ENCODE results near the gene ARFIP1. TPM values are rescaled to one million over a fixed set of nuclear protein-coding genes. Genes with fewer than 3 reads are reported as not detected.

Gene ARFIP1
- total and polyA plus RNA-seq, 2 of the 8 experiments (the other 6 are each of a cell fraction or from before 2014, with no cell fraction given): 13.5 to 38.0 TPM

- no peak overlapping the region for H3K14ac ChIP-seq (ENCODE audit: insufficient read length)
- H3K18ac ChIP-seq (ENCODE audit: extremely low read depth, low read length): no peak overlapping the region
- H3K79me2 ChIP-seq (ENCODE audit: control insufficient read depth in 1 of 2, insufficient read depth in 2 of 2, low read length in 2 of 2): no peaks in the 10 kb centered on the region
- H2BK15ac ChIP-seq (ENCODE audit: low read length): no peak overlapping the region
- TF ChIP-seq YY1 (IDR thresholded peaks at IDR 0.05; ENCODE audit: low read depth, low read length) (no peak), SIX5 (IDR thresholded peaks at IDR 0.05; ENCODE audit: low read depth, low read length) (no peak), POLR2AphosphoS5 (IDR thresholded peaks at IDR 0.05; ENCODE audit: low read depth, low read length) (no peak), POLR2A (IDR thresholded peaks at IDR 0.05; ENCODE audit: control extremely low read depth in 1 of 2, low read depth in 2 of 2, low read length in 2 of 2) (no peak), GABPA (IDR thresholded peaks at IDR 0.05; ENCODE audit: borderline replicate concordance, insufficient read depth, low read length) (no peak), PHF8 (conservative IDR thresholded peaks at IDR 0.05; ENCODE audit: low read depth, low read length) (no peak), BCL11A (IDR thresholded peaks at IDR 0.05; ENCODE audit: low read depth in 2 of 2, low read length in 2 of 2) (no peak), SUZ12 (IDR thresholded peaks at IDR 0.05; ENCODE audit: low read length) (no peak)
- TF ChIP-seq, protein P1, sequence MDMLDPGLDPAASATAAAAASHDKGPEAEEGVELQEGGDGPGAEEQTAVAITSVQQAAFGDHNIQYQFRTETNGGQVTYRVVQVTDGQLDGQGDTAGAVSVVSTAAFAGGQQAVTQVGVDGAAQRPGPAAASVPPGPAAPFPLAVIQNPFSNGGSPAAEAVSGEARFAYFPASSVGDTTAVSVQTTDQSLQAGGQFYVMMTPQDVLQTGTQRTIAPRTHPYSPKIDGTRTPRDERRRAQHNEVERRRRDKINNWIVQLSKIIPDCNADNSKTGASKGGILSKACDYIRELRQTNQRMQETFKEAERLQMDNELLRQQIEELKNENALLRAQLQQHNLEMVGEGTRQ (IDR thresholded peaks at IDR 0.05; ENCODE audit: low read length): no peak
- H3K23me2 ChIP-seq (ENCODE audit: low read depth, low read length): no peaks in the 10 kb centered on the region; the same call in 1 of the 2 replicates
- no peak overlapping the region for H2BK5ac ChIP-seq (ENCODE audit: low read depth, low read length)
- H3K36me3 ChIP-seq (ENCODE audit: control insufficient read depth in 2 of 4, insufficient read depth in 4 of 4, low read length in 3 of 4): peaks cover 8 to 64% (median 29%) of the 10 kb centered on the region in 4 experiments
- H2BK20ac ChIP-seq (ENCODE audit: low read length): no peak overlapping the region
- H3K4ac ChIP-seq (replicated peaks; ENCODE audit: insufficient read length, low read depth, low read length): no peak overlapping the region
- no peak overlapping the region for H4K5ac ChIP-seq (ENCODE audit: insufficient read length, low read depth, low read length)
- no peak overlapping the region for H3K9ac ChIP-seq (replicated peaks in 1 of 4; ENCODE audit: extremely low read depth in 1 of 4, low read depth in 3 of 4, low read length in 3 of 4)
- H3K4me2 ChIP-seq (ENCODE audit: insufficient read depth in 1 of 2, low read depth in 2 of 2, low read length in 2 of 2): no peak overlapping the region
- H2BK120ac ChIP-seq (replicated peaks; ENCODE audit: low read depth, low read length): no peak overlapping the region
- no peak overlapping the region for H4K8ac ChIP-seq (ENCODE audit: extremely low read depth, insufficient read depth, low read length)
- H2BK12ac ChIP-seq (ENCODE audit: low read depth, low read length): no peak overlapping the region
- no peaks in the 10 kb centered on the region for H3K9me3 ChIP-seq (ENCODE audit: insufficient read depth in 2 of 2, low read depth in 1 of 2, low read length in 1 of 2)
- 96% methylated on average over 1 of the region's 1 CpG; no CpG with 5 or more reads in 1 of the 2 experiments for WGBS, 2 experiments (ENCODE audit: extremely low coverage in 1 of 2, insufficient coverage in 1 of 2, insufficient read length in 1 of 2, insufficient replicate concordance in 2 of 2, low coverage in 1 of 2, low lambda C conversion rate in 2 of 2, missing lambda C conversion rate in 1 of 2)
- H3K4me1 ChIP-seq (replicated peaks in 1 of 4; ENCODE audit: control insufficient read depth in 3 of 4, insufficient read depth in 4 of 4, low read length in 3 of 4): peaks cover 0 to 3% (median 0%) of the 10 kb centered on the region in 4 experiments; a peak in 1 of 7 replicates
- no peak overlapping the region for H4K91ac ChIP-seq (replicated peaks; ENCODE audit: insufficient read length, low read length)
- no peak overlapping the region for H3K4me3 ChIP-seq (ENCODE audit: extremely low read depth in 1 of 4, insufficient read depth in 2 of 4, low read depth in 3 of 4, low read length in 4 of 4)
- DNase-seq (ENCODE audit: low read depth in 1 of 2, low spot score in 2 of 2) (no peak), FAIRE-seq (no peak)
- no peak overlapping the region for H3K56ac ChIP-seq (replicated peaks; ENCODE audit: insufficient read length, low read depth, low read length)
- H4K20me1 ChIP-seq (replicated peaks in 1 of 2; ENCODE audit: control insufficient read depth in 1 of 2, insufficient read depth in 2 of 2, low read length in 2 of 2): peaks cover 0 to 1% of the 10 kb centered on the region in 2 experiments
- ChIA-PET POLR2A (ENCODE audit: partially characterized antibody) (no interaction called here), CTCF (ENCODE audit: partially characterized antibody) (interaction anchor here (1.0 to 1.6 kb wide), 2 partner anchors 11 to 165 kb away, joined by 3 to 5 read pairs; no protein-coding TSS in a partner anchor)
- H2AK5ac ChIP-seq (ENCODE audit: low read depth, low read length): no peak overlapping the region
- no peak overlapping the region for H2AFZ ChIP-seq (ENCODE audit: low read length)
- H3K27me3 ChIP-seq (replicated peaks in 1 of 4; ENCODE audit: control insufficient read depth in 3 of 4, extremely low read depth in 1 of 4, insufficient read depth in 3 of 4, low read length in 3 of 4): no peaks in the 10 kb centered on the region
- no peak overlapping the region for H3K27ac ChIP-seq (ENCODE audit: low read depth, low read length)
- H3K79me1 ChIP-seq (ENCODE audit: low read depth, low read length): no peaks in the 10 kb centered on the region
- no peak overlapping the region for H3K23ac ChIP-seq (ENCODE audit: insufficient read length)
Measured at GRCh38 chr4:152961773-152962115, 182.0 kb downstream of the ARFIP1 start.
